ENCODE results near the gene EMP1. TPM values are rescaled to one million over a fixed set of nuclear protein-coding genes. Genes with fewer than 3 reads are reported as not detected.

The EMP1 gene, protein sequence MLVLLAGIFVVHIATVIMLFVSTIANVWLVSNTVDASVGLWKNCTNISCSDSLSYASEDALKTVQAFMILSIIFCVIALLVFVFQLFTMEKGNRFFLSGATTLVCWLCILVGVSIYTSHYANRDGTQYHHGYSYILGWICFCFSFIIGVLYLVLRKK
- polyA plus RNA-seq (2011; rRNA removed) (21.2 and 25.5 TPM in 2 replicates), polyA plus RNA-seq (2017; fragmentation: RNase III; extraction: RNeasy Plus Mini Kit Qiagen cat#74134 plus additional on column Dnase treatment) (17.3 to 27.0 TPM (median 19.2 TPM) in 3 replicates), polyA minus RNA-seq (2011; rRNA and poly(A)+ RNA removed) (32.7 and 49.1 TPM in 2 replicates)
- polyA plus RNA-seq (2012; cell fraction: cytosol; rRNA removed), result 21.6 and 34.9 TPM in 2 replicates
- polyA plus RNA-seq (2012; cell fraction: nucleus; rRNA removed), result 51.4 and 74.9 TPM in 2 replicates

DNA sequence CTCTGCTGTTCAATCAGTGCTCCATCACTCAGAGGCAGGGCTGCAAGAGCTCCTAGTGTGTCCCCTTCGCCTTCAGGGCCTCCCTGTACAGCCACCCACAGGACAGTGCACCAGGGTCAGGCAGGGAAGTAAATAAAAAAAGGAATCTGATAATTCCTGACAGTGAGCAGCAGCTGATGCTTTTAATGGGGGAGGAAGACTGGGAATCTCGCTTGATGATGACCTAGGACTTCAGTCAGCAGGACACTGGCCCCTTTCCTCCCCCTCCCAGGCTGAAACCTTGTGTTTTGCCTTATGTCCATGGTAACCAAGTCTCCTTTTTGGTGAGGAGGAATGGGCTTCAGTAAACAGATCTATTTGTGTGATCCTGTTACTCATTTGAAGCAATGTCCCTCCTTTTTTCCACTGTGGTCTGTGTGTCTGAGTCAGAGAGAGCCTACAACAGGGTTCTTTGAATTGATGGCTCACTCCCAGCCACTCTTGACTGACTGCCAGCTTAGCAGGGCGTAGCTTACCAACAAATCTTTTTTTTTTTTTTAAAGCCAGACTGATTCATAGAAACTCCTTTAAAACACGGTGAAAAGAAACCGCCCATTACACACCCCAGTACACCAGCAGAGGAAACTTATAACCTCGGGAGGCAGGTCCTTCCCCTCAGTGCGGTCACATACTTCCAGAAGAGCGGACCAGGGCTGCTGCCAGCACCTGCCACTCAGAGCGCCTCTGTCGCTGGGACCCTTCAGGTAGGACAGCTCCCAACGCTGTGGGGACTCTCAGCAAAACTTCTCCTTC is at the start of gene EMP1:
TSS of gene EMP1 (plus strand) at position 597 of the 792 bp plus-strand sequence. CDS start 14,785 bp downstream, outside the sequence.
- Histone ChIP-seq H3K4me3 (peak within 1 kb of the TSS; percentile 46), H3K4me2 (peak within 1 kb of the TSS; percentile 74), H3K9me3 (no peaks in the 10 kb centered on the region), H3K4me1 (peaks cover 46% of the 10 kb centered on the region), H3K27ac (peak within 1 kb of the TSS; percentile 72 to 83)
- ATAC-seq (peak; percentile 91), FAIRE-seq (peak; percentile 99), DNase-seq (ENCODE audit: low read depth in 1 of 2, low spot score in 1 of 2) (peak; percentile 84 to 97)
- POLR2A ChIA-PET, result interaction anchor here (0.5 to 1.9 kb wide), 12 partner anchors 9 to 463 kb away, joined by 3 to 14 read pairs (median 5); no protein-coding TSS in a partner anchor
- WGBS (ENCODE audit: missing lambda C conversion rate), result under 1% methylated on average over 11 of the region's 11 CpGs
- TF ChIP-seq, protein P1, sequence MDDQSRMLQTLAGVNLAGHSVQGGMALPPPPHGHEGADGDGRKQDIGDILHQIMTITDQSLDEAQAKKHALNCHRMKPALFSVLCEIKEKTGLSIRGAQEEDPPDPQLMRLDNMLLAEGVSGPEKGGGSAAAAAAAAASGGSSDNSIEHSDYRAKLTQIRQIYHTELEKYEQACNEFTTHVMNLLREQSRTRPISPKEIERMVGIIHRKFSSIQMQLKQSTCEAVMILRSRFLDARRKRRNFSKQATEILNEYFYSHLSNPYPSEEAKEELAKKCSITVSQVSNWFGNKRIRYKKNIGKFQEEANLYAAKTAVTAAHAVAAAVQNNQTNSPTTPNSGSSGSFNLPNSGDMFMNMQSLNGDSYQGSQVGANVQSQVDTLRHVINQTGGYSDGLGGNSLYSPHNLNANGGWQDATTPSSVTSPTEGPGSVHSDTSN (IDR thresholded peaks at IDR 0.05), result peak; percentile 17
- TF ChIP-seq HOXA7 (CRISPR knock-in tag; IDR thresholded peaks at IDR 0.05) (no peak), CHD2 (IDR thresholded peaks at IDR 0.05; ENCODE audit: low read length, partially characterized antibody) (no peak), FOSL2 (IDR thresholded peaks at IDR 0.05) (peak; percentile 57), FOSL2 (CRISPR knock-in tag; IDR thresholded peaks at IDR 0.05) (peak; percentile 88), ESRRA (IDR thresholded peaks at IDR 0.05; ENCODE audit: borderline replicate concordance, low read length) (no peak), MAFK (IDR thresholded peaks at IDR 0.05; ENCODE audit: partially characterized antibody) (peak; percentile 24), ZFP36 (IDR thresholded peaks at IDR 0.05; ENCODE audit: borderline replicate concordance, partially characterized antibody) (no peak), RNF2 (IDR thresholded peaks at IDR 0.05; ENCODE audit: borderline replicate concordance, low read depth) (no peak), SREBF2 (IDR thresholded peaks at IDR 0.05) (no peak), JUN (IDR thresholded peaks at IDR 0.05) (peak; percentile 44 to 64; a peak in 2 of 5 replicates), JUNB (IDR thresholded peaks at IDR 0.05) (peak; percentile 84), SMC3 (IDR thresholded peaks at IDR 0.05) (peak; percentile 23; the same call in 2 of the 3 replicates), RAD21 (conservative IDR thresholded peaks at IDR 0.05 in 1 of 2, IDR thresholded peaks at IDR 0.05 in 1 of 2) (peak in 1 of 2 experiments; percentile 29; a peak in 1 of 5 replicates), GATA3 (IDR thresholded peaks at IDR 0.05; ENCODE audit: borderline replicate concordance) (peak; percentile 58; the same call in 1 of the 2 replicates), KDM5A (IDR thresholded peaks at IDR 0.05) (no peak), CEBPB (IDR thresholded peaks at IDR 0.05) (peak in 1 of 2 experiments; percentile 49; a peak in 1 of 4 replicates)
- TF ChIP-seq, protein P2, sequence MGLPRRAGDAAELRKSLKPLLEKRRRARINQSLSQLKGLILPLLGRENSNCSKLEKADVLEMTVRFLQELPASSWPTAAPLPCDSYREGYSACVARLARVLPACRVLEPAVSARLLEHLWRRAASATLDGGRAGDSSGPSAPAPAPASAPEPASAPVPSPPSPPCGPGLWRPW (IDR thresholded peaks at IDR 0.05), result no peak
- TF ChIP-seq, protein P3, sequence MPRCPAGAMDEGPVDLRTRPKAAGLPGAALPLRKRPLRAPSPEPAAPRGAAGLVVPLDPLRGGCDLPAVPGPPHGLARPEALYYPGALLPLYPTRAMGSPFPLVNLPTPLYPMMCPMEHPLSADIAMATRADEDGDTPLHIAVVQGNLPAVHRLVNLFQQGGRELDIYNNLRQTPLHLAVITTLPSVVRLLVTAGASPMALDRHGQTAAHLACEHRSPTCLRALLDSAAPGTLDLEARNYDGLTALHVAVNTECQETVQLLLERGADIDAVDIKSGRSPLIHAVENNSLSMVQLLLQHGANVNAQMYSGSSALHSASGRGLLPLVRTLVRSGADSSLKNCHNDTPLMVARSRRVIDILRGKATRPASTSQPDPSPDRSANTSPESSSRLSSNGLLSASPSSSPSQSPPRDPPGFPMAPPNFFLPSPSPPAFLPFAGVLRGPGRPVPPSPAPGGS (IDR thresholded peaks at IDR 0.05), result 0 out of 3 replicates have a peak, but pooled peaks have one; percentile 52
- TF ChIP-seq, protein P4, sequence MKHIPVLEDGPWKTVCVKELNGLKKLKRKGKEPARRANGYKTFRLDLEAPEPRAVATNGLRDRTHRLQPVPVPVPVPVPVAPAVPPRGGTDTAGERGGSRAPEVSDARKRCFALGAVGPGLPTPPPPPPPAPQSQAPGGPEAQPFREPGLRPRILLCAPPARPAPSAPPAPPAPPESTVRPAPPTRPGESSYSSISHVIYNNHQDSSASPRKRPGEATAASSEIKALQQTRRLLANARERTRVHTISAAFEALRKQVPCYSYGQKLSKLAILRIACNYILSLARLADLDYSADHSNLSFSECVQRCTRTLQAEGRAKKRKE (CRISPR knock-in tag; IDR thresholded peaks at IDR 0.05; ENCODE audit: low read depth), result no peak
- TF ChIP-seq, protein P5, sequence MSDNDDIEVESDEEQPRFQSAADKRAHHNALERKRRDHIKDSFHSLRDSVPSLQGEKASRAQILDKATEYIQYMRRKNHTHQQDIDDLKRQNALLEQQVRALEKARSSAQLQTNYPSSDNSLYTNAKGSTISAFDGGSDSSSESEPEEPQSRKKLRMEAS (IDR thresholded peaks at IDR 0.05), result peak; percentile 45; the same call in 1 of the 2 replicates
- CTCF ChIA-PET, result interaction anchor here (0.6 to 10.7 kb wide), 14 partner anchors 10 to 280 kb away, joined by 3 to 131 read pairs (median 4); no protein-coding TSS in a partner anchor
